ENCODE results near the gene LSM3. TPM values are rescaled to one million over a fixed set of nuclear protein-coding genes. Genes with fewer than 3 reads are reported as not detected.

The LSM3 gene
- total RNA-seq, 1 experiment from 2014 or later, result 10.2 TPM

DNA sequence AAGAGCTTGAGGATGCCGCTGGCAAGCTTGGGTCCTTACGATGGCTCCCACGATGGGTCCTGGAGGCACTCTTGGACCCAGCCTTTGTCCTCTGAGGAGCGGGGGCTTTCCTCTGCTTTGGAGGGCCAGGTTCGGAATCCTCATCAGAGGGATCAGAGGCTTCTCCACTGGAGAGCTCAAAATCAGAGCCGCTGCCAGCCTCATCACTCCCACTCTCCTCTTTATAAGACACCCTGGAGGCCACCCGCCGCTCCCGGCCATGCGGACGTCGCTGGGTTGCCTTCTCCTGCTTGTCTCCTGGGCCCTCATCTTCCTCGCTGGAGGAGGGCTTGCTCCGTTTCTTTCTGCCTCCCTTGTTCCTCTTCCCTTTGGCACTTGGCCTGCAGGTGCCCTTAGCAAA, 20.2 kb upstream of the LSM3 start:
- H3K4me3 Mint-ChIP-seq (ENCODE audit: unreplicated experiment), result no peak overlapping the region
- ChIA-PET CTCF (no interaction called here), POLR2A (interaction anchor here (0.7 to 4.5 kb wide), 4 partner anchors 13 to 34 kb away, joined by 3 to 36 read pairs (median 4); partner anchors contain the start of genes CHCHD4 and TMEM43)
- peaks cover 6% of the 10 kb centered on the region for H3K4me1 Mint-ChIP-seq (ENCODE audit: insufficient read depth, unreplicated experiment)
- H3K9me3 Mint-ChIP-seq (ENCODE audit: unreplicated experiment), result no peaks in the 10 kb centered on the region
- no peak for TF ChIP-seq CTCF (IDR thresholded peaks at IDR 0.05; ENCODE audit: unreplicated experiment)
- peaks cover 100% of the 10 kb centered on the region for H3K36me3 Mint-ChIP-seq (ENCODE audit: insufficient read depth, unreplicated experiment)
- no peak overlapping the region for H3K27ac Mint-ChIP-seq (ENCODE audit: low read depth, unreplicated experiment)
- BruUV-seq (replicated peaks), result TSS peak; percentile 62
- intact Hi-C loops (cut with micrococcal nuclease), result no loop called here
- DNase-seq (ENCODE audit: unreplicated experiment), result no peak
- H3K27me3 Mint-ChIP-seq (ENCODE audit: insufficient read depth, unreplicated experiment), result no peaks in the 10 kb centered on the region

DNA sequence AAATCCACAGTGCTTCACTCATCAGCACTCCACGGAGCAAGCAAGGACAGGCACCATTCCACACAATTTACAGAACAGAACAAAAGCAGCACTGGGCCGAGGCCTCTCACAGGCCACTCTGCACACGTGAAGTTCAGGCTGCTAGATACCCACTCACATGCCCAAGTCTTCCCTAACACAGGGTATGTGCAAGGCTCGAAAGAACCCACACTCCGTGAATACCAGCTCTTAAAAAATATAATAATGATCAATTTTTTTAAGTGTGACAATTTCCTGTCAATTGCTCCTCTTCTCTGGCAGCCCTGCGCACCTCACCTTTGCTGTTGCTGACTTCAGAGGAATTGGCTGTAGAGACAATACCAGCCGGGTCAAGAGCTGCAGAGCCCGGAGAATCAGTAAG, 19.2 kb upstream of the LSM3 start:
- ChIA-PET POLR2A (interaction anchor here (0.7 to 4.5 kb wide), 7 partner anchors 14 to 1332 kb away, joined by 3 to 36 read pairs (median 3); partner anchors contain the start of genes CHCHD4, LSM3, TMEM43 and XPC), CTCF (interaction anchor here (0.6 kb wide), 1 partner anchor 1048 kb away, joined by 3 read pairs; no protein-coding TSS in a partner anchor)
- intact Hi-C loops (cut with micrococcal nuclease), result no loop called here
- H3K27ac Mint-ChIP-seq (ENCODE audit: low read depth, unreplicated experiment), result no peak overlapping the region
- H3K4me3 Mint-ChIP-seq (ENCODE audit: unreplicated experiment), result no peak overlapping the region
- TF ChIP-seq CTCF (IDR thresholded peaks at IDR 0.05; ENCODE audit: unreplicated experiment), result no peak
- no TSS peak for BruUV-seq (replicated peaks)
- no peaks in the 10 kb centered on the region for H3K9me3 Mint-ChIP-seq (ENCODE audit: unreplicated experiment)
- peaks cover 100% of the 10 kb centered on the region for H3K36me3 Mint-ChIP-seq (ENCODE audit: insufficient read depth, unreplicated experiment)
- DNase-seq (ENCODE audit: unreplicated experiment), result no peak
- H3K4me1 Mint-ChIP-seq (ENCODE audit: insufficient read depth, unreplicated experiment), result peaks cover 6% of the 10 kb centered on the region
- no peaks in the 10 kb centered on the region for H3K27me3 Mint-ChIP-seq (ENCODE audit: insufficient read depth, unreplicated experiment)

DNA sequence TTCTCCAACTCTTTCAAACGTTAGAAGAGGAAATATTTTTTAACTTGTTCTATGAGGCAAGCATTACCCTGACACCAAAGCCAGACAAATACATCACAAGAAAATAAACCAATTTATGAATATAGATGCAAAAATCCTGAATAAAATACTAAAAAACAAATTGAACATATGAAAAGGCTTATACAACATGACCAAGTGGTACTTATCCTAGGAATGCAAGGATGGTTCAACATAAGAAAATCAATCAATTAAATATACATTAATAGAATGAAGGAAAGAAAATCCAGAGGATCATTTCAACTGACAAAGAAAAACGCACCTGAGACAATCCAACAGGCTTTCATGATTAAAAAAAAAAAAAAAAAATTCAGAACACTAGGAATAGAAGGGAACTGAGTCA, 17.3 kb upstream of the LSM3 start:
- ChIA-PET CTCF (interaction anchor here (1.4 kb wide), 1 partner anchor 42 kb away, joined by 4 read pairs; no protein-coding TSS in a partner anchor), POLR2A (interaction anchor here (0.6 to 2.1 kb wide), 5 partner anchors 8 to 32 kb away, joined by 3 to 10 read pairs (median 3); no protein-coding TSS in a partner anchor)
- no peak for TF ChIP-seq CTCF (IDR thresholded peaks at IDR 0.05; ENCODE audit: unreplicated experiment)
- Mint-ChIP-seq H3K36me3 (ENCODE audit: insufficient read depth, unreplicated experiment) (peaks cover 98% of the 10 kb centered on the region), H3K9me3 (ENCODE audit: unreplicated experiment) (no peaks in the 10 kb centered on the region), H3K4me3 (ENCODE audit: unreplicated experiment) (no peak overlapping the region), H3K27me3 (ENCODE audit: insufficient read depth, unreplicated experiment) (no peaks in the 10 kb centered on the region), H3K4me1 (ENCODE audit: insufficient read depth, unreplicated experiment) (peaks cover 11% of the 10 kb centered on the region), H3K27ac (ENCODE audit: low read depth, unreplicated experiment) (no peak overlapping the region)
- no TSS peak for BruUV-seq (replicated peaks)
- DNase-seq (ENCODE audit: unreplicated experiment), result no peak
- intact Hi-C loops (cut with micrococcal nuclease), result no loop called here

DNA sequence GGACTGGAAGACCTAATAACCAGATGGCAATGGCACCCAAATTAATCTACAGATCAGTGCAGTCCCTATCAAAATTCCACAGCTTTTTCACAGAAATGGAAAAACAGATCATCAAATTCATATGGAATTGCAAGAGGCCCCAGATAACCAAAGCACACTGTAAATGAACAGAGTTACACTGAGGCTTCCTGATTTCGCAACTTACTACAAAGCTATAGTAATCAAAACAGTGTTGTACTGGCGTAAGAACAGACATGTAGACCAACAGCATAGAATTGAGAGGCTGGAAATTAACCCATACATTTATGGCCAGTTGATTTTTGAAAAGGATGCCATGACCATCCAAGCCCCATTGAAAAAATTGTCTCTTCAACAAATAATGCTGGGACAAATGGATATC, 16.4 kb upstream of the LSM3 start:
- Mint-ChIP-seq H3K27ac (ENCODE audit: low read depth, unreplicated experiment) (peak overlapping the region; percentile 59), H3K9me3 (ENCODE audit: unreplicated experiment) (no peaks in the 10 kb centered on the region), H3K4me1 (ENCODE audit: insufficient read depth, unreplicated experiment) (peaks cover 20% of the 10 kb centered on the region), H3K27me3 (ENCODE audit: insufficient read depth, unreplicated experiment) (no peaks in the 10 kb centered on the region), H3K4me3 (ENCODE audit: unreplicated experiment) (no peak overlapping the region), H3K36me3 (ENCODE audit: insufficient read depth, unreplicated experiment) (peaks cover 98% of the 10 kb centered on the region)
- TF ChIP-seq CTCF (IDR thresholded peaks at IDR 0.05; ENCODE audit: unreplicated experiment), result no peak
- intact Hi-C loops (cut with micrococcal nuclease), result no loop called here
- BruUV-seq (replicated peaks), result no TSS peak
- POLR2A ChIA-PET, result interaction anchor here (0.8 to 2.3 kb wide), 6 partner anchors 9 to 37 kb away, joined by 3 to 13 read pairs (median 6); partner anchors contain the start of genes CHCHD4, LSM3, TMEM43 and XPC
- CTCF ChIA-PET, result interaction anchor here (1.1 to 1.4 kb wide), 2 partner anchors 42 to 277 kb away, joined by 3 to 4 read pairs; no protein-coding TSS in a partner anchor
- DNase-seq (ENCODE audit: unreplicated experiment), result no peak

All from MCF 10A (cell line).